Measurements from ENCODE around the gene ZNF784. TPM values are rescaled to one million over a fixed set of nuclear protein-coding genes. Genes with fewer than 3 reads are reported as not detected.

The ZNF784 gene
- polyA plus RNA-seq, 3 donors = 9.1 to 10.8 (median 10.0) TPM

GRCh38 chr19:55605637-55606470 is 18.5 kb downstream of the ZNF784 start, which contains the start of gene ZNF865:
TSS of gene ZNF865 (plus strand) at chr19:55605647. CDS start at chr19:55613619, 7,972 bp downstream.
- peak in 2 of 3 donors; percentile 64 to 73 for DNase-seq (ENCODE audit: low read depth in 3 of 3, low spot score in 2 of 3)

GRCh38 chr19:55605207-55605636 is 19.1 kb downstream of the ZNF784 start:
- DNase-seq (ENCODE audit: low read depth in 3 of 3, low spot score in 2 of 3) = peak in 2 of 3 donors; percentile 90 to 95

- no peak for DNase-seq (ENCODE audit: low read depth in 3 of 3, low spot score in 2 of 3)
These were observed 20.6 kb downstream of the ZNF784 start for GRCh38 chr19:55603581-55604292.

- no peak for DNase-seq (ENCODE audit: low read depth in 3 of 3, low spot score in 2 of 3)
These were observed 21.3 kb downstream of the ZNF784 start for GRCh38 chr19:55603115-55603514.

GRCh38 chr19:55602104-55603001 is 22.0 kb downstream of the ZNF784 start:
- DNase-seq (ENCODE audit: low read depth in 3 of 3, low spot score in 2 of 3) = no peak

- no peak for DNase-seq (ENCODE audit: low read depth in 3 of 3, low spot score in 2 of 3)
These were observed 23.3 kb downstream of the ZNF784 start for GRCh38 chr19:55601084-55601483.

GRCh38 chr19:55600662-55601028 is 23.7 kb downstream of the ZNF784 start:
- DNase-seq (ENCODE audit: low read depth in 3 of 3, low spot score in 2 of 3) = no peak

GRCh38 chr19:55599842-55600661 is 24.3 kb downstream of the ZNF784 start, which contains the start of gene ZNF524:
TSS of gene ZNF524 (plus strand) at chr19:55600288. CDS start at chr19:55602113, 1,825 bp downstream.
- peak in 2 of 3 donors; percentile 93 to 98 for DNase-seq (ENCODE audit: low read depth in 3 of 3, low spot score in 2 of 3)

GRCh38 chr19:55599468-55599841 is 24.9 kb downstream of the ZNF784 start, which contains the start of gene FIZ1:
TSS of gene FIZ1 (minus strand) at chr19:55599517. CDS start at chr19:55597865, 1,652 bp downstream.
- peak; percentile 99 to 100 (median 99) for DNase-seq (ENCODE audit: low read depth in 3 of 3, low spot score in 2 of 3)

- peak in 1 of 3 donors; percentile 81 for DNase-seq (ENCODE audit: low read depth in 3 of 3, low spot score in 2 of 3)
These were observed 25.5 kb downstream of the ZNF784 start for GRCh38 chr19:55598719-55599467.

GRCh38 chr19:55598034-55598433 is 26.3 kb downstream of the ZNF784 start:
- no peak for DNase-seq (ENCODE audit: low read depth in 3 of 3, low spot score in 2 of 3)

GRCh38 chr19:55597501-55597921 is 26.9 kb downstream of the ZNF784 start:
- DNase-seq (ENCODE audit: low read depth in 3 of 3, low spot score in 2 of 3) = no peak

GRCh38 chr19:55596304-55596703 is 28.1 kb downstream of the ZNF784 start:
- no peak for DNase-seq (ENCODE audit: low read depth in 3 of 3, low spot score in 2 of 3)

- DNase-seq (ENCODE audit: low read depth in 3 of 3, low spot score in 2 of 3) = no peak
These were observed 29.3 kb downstream of the ZNF784 start for GRCh38 chr19:55594996-55595545.

GRCh38 chr19:55593096-55593772 is 31.1 kb downstream of the ZNF784 start:
- no peak for DNase-seq (ENCODE audit: low read depth in 3 of 3, low spot score in 2 of 3)

GRCh38 chr19:55592391-55593090 is 31.8 kb downstream of the ZNF784 start:
- no peak for DNase-seq (ENCODE audit: low read depth in 3 of 3, low spot score in 2 of 3)

- no peak for DNase-seq (ENCODE audit: low read depth in 3 of 3, low spot score in 2 of 3)
These were observed 32.8 kb downstream of the ZNF784 start for GRCh38 chr19:55591555-55591954.

Measured in right renal cortex interstitium (tissue), 3 donors.